Mesendoderm (in vitro differentiated cells): ENCODE data around the gene DCDC2.
A peak's percentile ranks its signal among the peaks of the same experiment; 100 is the strongest.
"Not testable (repeated sequence)": the region's sequence is repeated elsewhere in the genome, so short reads cannot be mapped to it uniquely, and the experiment has no call there.

Experiments used
- DNase-seq: peaks from one replicate; pipeline ENCODE4 v3.0.0; 2013
- H2AK5ac ChIP-seq: 2 replicates; pipeline ENCODE4 v1.6.1; 2013; ENCODE audit warnings: low read length, inconsistent platforms
- H2BK120ac ChIP-seq: 2 replicates; pipeline ENCODE4 v1.6.1; 2013; ENCODE audit warnings: low read depth, mild to moderate bottlenecking, low read length, moderate library complexity, mixed read lengths
- H2BK15ac ChIP-seq: replicated peaks from 2 replicates; pipeline ENCODE4 v1.6.1; 2013; ENCODE audit warnings: low read depth, mild to moderate bottlenecking, moderate library complexity
- H2BK5ac ChIP-seq: 2 replicates; pipeline ENCODE4 v1.6.1; 2013; ENCODE audit warnings: low read length, inconsistent platforms
- H3K18ac ChIP-seq: 2 replicates; pipeline ENCODE4 v1.6.1; 2013; ENCODE audit warnings: mild to moderate bottlenecking, low read length, mixed read lengths
- H3K23ac ChIP-seq: one replicate; pipeline ENCODE4 v1.6.1; 2013; ENCODE audit warnings: low read length
- H3K27ac ChIP-seq: 2 replicates; pipeline ENCODE4 v1.5.1; 2013; ENCODE audit warnings: low read depth, mild to moderate bottlenecking, inconsistent platforms, low read length, moderate library complexity
- H3K27me3 ChIP-seq: 2 replicates; pipeline ENCODE4 v1.6.1; 2013; ENCODE audit warnings: low read length, control low read depth, mild to moderate bottlenecking, inconsistent platforms; ENCODE audit not compliant: insufficient read depth, poor library complexity
- H3K36me3 ChIP-seq: 2 replicates; pipeline ENCODE4 v1.6.1; 2013; ENCODE audit warnings: low read length, inconsistent platforms; ENCODE audit not compliant: control insufficient read depth, insufficient read depth
- H3K4ac ChIP-seq: one replicate; pipeline ENCODE4 v1.6.1; 2013; ENCODE audit warnings: low read depth, mild to moderate bottlenecking, low read length, moderate library complexity
- H3K4me1 ChIP-seq: 2 replicates; pipeline ENCODE4 v1.6.1; 2013; ENCODE audit warnings: low read depth, low read length, inconsistent platforms; ENCODE audit not compliant: control insufficient read depth
- H3K4me2 ChIP-seq: 2 replicates; pipeline ENCODE4 v1.6.1; 2013; ENCODE audit warnings: low read length
- H3K4me3 ChIP-seq: 2 replicates; pipeline ENCODE4 v1.5.1; 2013; ENCODE audit warnings: mild to moderate bottlenecking, low read length
- H3K56ac ChIP-seq: one replicate; pipeline ENCODE4 v1.6.1; 2013; ENCODE audit warnings: low read length
- H3K79me1 ChIP-seq: 2 replicates; pipeline ENCODE4 v1.6.1; 2013; ENCODE audit warnings: low read length, inconsistent platforms
- H3K79me2 ChIP-seq: 2 replicates; pipeline ENCODE4 v1.6.1; 2013; ENCODE audit warnings: mild to moderate bottlenecking, low read length; ENCODE audit not compliant: control insufficient read depth, insufficient read depth
- H3K9ac ChIP-seq: 2 replicates; pipeline ENCODE4 v1.6.1; 2013; ENCODE audit warnings: low read length, inconsistent platforms
- H4K5ac ChIP-seq: one replicate; pipeline ENCODE4 v1.6.1; 2013; ENCODE audit warnings: low read length
- H4K8ac ChIP-seq: one replicate; pipeline ENCODE4 v1.6.1; 2013; ENCODE audit warnings: low read depth, mild to moderate bottlenecking, control low read depth, low read length, moderate library complexity
- WGBS: extraction: QIAGEN DNeasy Blood & Tissue Kit; methylation state at CpG from one replicate; pipeline ENCODE4 v1.1.7; 2013; ENCODE audit warnings: low lambda C conversion rate, missing lambda C conversion rate; ENCODE audit not compliant: insufficient coverage; ENCODE audit errors: extremely low coverage; 5-methylcytosine and 5-hydroxymethylcytosine counted together

DCDC2 gene

GRCh38 chr6:24240943-24241342 lies 116.9 kb downstream of the DCDC2 start:
- Histone ChIP-seq H3K79me1 (no peaks in the 10 kb centered on the region), H2AK5ac (no peak overlapping the region), H3K36me3 (no peaks in the 10 kb centered on the region), H2BK15ac (no peak overlapping the region), H3K56ac (no peak overlapping the region), H3K23ac (no peak overlapping the region), H3K27ac (no peak overlapping the region), H3K4me1 (no peaks in the 10 kb centered on the region), H3K27me3 (no peaks in the 10 kb centered on the region), H3K18ac (no peak overlapping the region), H3K79me2 (no peaks in the 10 kb centered on the region), H3K4me3 (no peak overlapping the region), H3K4ac (no peak overlapping the region), H4K8ac (no peak overlapping the region), H3K9ac (no peak overlapping the region), H4K5ac (no peak overlapping the region), H2BK120ac (no peak overlapping the region), H2BK5ac (no peak overlapping the region), H3K4me2 (no peak overlapping the region)
- DNase-seq: no peak
- no CpG with 5 or more reads among the region's 2 CpGs for WGBS

DNA sequence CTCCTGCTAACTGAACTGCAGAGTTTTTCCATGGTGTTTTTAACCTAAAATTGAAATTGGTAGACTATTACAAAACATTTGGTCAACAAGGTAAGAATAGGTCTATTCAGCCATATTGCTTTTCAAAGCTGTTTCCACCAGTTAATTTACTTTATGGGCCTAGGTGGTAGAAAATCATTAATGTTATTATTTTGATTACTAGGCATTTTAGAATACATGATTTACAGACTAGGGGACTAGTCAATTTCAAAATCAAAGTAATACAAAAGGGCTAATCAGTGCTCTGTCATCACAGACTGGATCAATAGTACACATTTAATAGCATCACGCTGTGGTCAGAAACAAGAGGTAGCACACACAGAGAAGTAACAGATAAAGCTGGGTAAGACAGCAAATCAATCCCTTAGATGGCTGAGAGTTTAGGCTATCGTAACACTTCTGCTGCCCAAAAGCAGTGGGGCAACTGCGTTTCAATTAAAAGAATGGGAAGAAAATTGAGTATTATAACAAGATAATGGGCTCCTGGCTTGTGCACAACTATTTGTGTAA lies 117.4 kb downstream of the DCDC2 start:
- H3K79me2 ChIP-seq: no peaks in the 10 kb centered on the region
- H3K18ac ChIP-seq: no peak overlapping the region
- H3K4me1 ChIP-seq: no peaks in the 10 kb centered on the region
- no peak overlapping the region for H2BK120ac ChIP-seq
- H2BK5ac ChIP-seq: no peak overlapping the region
- H2BK15ac ChIP-seq: no peak overlapping the region
- H3K36me3 ChIP-seq: no peaks in the 10 kb centered on the region
- no CpG with 5 or more reads among the region's 3 CpGs for WGBS
- no peak overlapping the region for H4K8ac ChIP-seq
- H3K79me1 ChIP-seq: no peaks in the 10 kb centered on the region
- no peak overlapping the region for H4K5ac ChIP-seq
- H3K4me2 ChIP-seq: no peak overlapping the region
- H3K4ac ChIP-seq: no peak overlapping the region
- H3K9ac ChIP-seq: no peak overlapping the region
- H2AK5ac ChIP-seq: no peak overlapping the region
- H3K27me3 ChIP-seq: no peaks in the 10 kb centered on the region
- H3K4me3 ChIP-seq: no peak overlapping the region
- no peak overlapping the region for H3K27ac ChIP-seq
- no peak overlapping the region for H3K23ac ChIP-seq
- H3K56ac ChIP-seq: no peak overlapping the region
- DNase-seq: no peak

- Histone ChIP-seq H3K18ac (no peak overlapping the region), H3K4me2 (no peak overlapping the region), H3K56ac (no peak overlapping the region), H3K27ac (no peak overlapping the region), H4K5ac (no peak overlapping the region), H3K9ac (no peak overlapping the region), H3K27me3 (no peaks in the 10 kb centered on the region), H2BK5ac (no peak overlapping the region), H3K23ac (no peak overlapping the region), H2BK15ac (no peak overlapping the region), H2AK5ac (no peak overlapping the region), H3K4me3 (no peak overlapping the region), H3K4ac (no peak overlapping the region), H3K4me1 (no peaks in the 10 kb centered on the region), H2BK120ac (no peak overlapping the region), H3K79me2 (no peaks in the 10 kb centered on the region), H4K8ac (no peak overlapping the region), H3K79me1 (no peaks in the 10 kb centered on the region), H3K36me3 (no peaks in the 10 kb centered on the region)
- DNase-seq: no peak
- no CpG with 5 or more reads among the region's 3 CpGs for WGBS
Observed at GRCh38 chr6:24238700-24239099, 119.2 kb downstream of the DCDC2 start.

GRCh38 chr6:24236779-24237178 lies 121.1 kb downstream of the DCDC2 start:
- DNase-seq, H2BK120ac ChIP-seq, H3K4me2 ChIP-seq, H3K56ac ChIP-seq, H3K23ac ChIP-seq, H3K27ac ChIP-seq, H4K5ac ChIP-seq, H3K9ac ChIP-seq, H3K36me3 ChIP-seq, H3K4me1 ChIP-seq, H3K18ac ChIP-seq, H3K79me1 ChIP-seq, H4K8ac ChIP-seq, H3K4me3 ChIP-seq, H2BK15ac ChIP-seq, H3K4ac ChIP-seq, H2AK5ac ChIP-seq, H2BK5ac ChIP-seq, H3K79me2 ChIP-seq, H3K27me3 ChIP-seq: not testable (repeated sequence)
- WGBS: no CpG with 5 or more reads among the region's 3 CpGs

- DNase-seq: no peak
- H4K5ac ChIP-seq: no peak overlapping the region
- H3K4ac ChIP-seq: no peak overlapping the region
- H3K4me3 ChIP-seq: no peak overlapping the region
- H4K8ac ChIP-seq: no peak overlapping the region
- H3K56ac ChIP-seq: no peak overlapping the region
- no peak overlapping the region for H3K9ac ChIP-seq
- no peak overlapping the region for H2BK15ac ChIP-seq
- no CpG with 5 or more reads among the region's 6 CpGs for WGBS
- no peaks in the 10 kb centered on the region for H3K79me1 ChIP-seq
- no peak overlapping the region for H3K27ac ChIP-seq
- no peaks in the 10 kb centered on the region for H3K36me3 ChIP-seq
- no peak overlapping the region for H3K4me2 ChIP-seq
- no peak overlapping the region for H2AK5ac ChIP-seq
- H3K18ac ChIP-seq: no peak overlapping the region
- no peak overlapping the region for H2BK5ac ChIP-seq
- H3K4me1 ChIP-seq: no peaks in the 10 kb centered on the region
- H3K23ac ChIP-seq: no peak overlapping the region
- H2BK120ac ChIP-seq: no peak overlapping the region
- H3K79me2 ChIP-seq: no peaks in the 10 kb centered on the region
- H3K27me3 ChIP-seq: no peaks in the 10 kb centered on the region
Observed at GRCh38 chr6:24233813-24234442, 123.9 kb downstream of the DCDC2 start.

- Histone ChIP-seq H3K27me3 (no peaks in the 10 kb centered on the region), H3K36me3 (no peaks in the 10 kb centered on the region), H3K56ac (no peak overlapping the region), H4K5ac (no peak overlapping the region), H3K23ac (no peak overlapping the region), H3K79me2 (no peaks in the 10 kb centered on the region), H3K9ac (no peak overlapping the region), H3K4me3 (no peak overlapping the region), H2BK120ac (no peak overlapping the region), H4K8ac (no peak overlapping the region), H2BK5ac (no peak overlapping the region), H3K18ac (no peak overlapping the region), H2BK15ac (no peak overlapping the region), H2AK5ac (no peak overlapping the region), H3K4ac (no peak overlapping the region), H3K4me2 (no peak overlapping the region), H3K79me1 (no peaks in the 10 kb centered on the region), H3K27ac (no peak overlapping the region), H3K4me1 (no peaks in the 10 kb centered on the region)
- DNase-seq: peak; percentile 11
- no CpG with 5 or more reads among the region's 2 CpGs for WGBS
Observed at GRCh38 chr6:24231438-24231977, 126.4 kb downstream of the DCDC2 start.
